ENCODE results near the gene PAK5. TPM values are rescaled to one million over a fixed set of nuclear protein-coding genes. Genes with fewer than 3 reads are reported as not detected.

The PAK5 gene
- total RNA-seq, 1 experiment from 2014 or later = not detected

GRCh38 chr20:9509246-9509645 is 329.6 kb downstream of the PAK5 start:
- no peaks in the 10 kb centered on the region for H3K9me2 ChIP-seq (ENCODE audit: insufficient read depth)
- ChIA-PET POLR2A (ENCODE audit: unreplicated experiment) (no interaction called here), CTCF (interaction anchor here (0.6 kb wide), 1 partner anchor 579 kb away, joined by 5 read pairs; no protein-coding TSS in a partner anchor)
- H3F3A ChIP-seq (ENCODE audit: insufficient read depth, low read depth) = no peaks in the 10 kb centered on the region
- H3K4me1 ChIP-seq (replicated peaks; ENCODE audit: insufficient read depth) = no peaks in the 10 kb centered on the region
- TF ChIP-seq CTCF (conservative IDR thresholded peaks at IDR 0.05) (no peak), EZH2 (IDR thresholded peaks at IDR 0.05; ENCODE audit: low read depth) (no peak)
- H3K9me3 ChIP-seq (ENCODE audit: insufficient read depth, low read depth) = no peaks in the 10 kb centered on the region
- no peak overlapping the region for H2AFZ ChIP-seq
- H3K27ac ChIP-seq = no peak overlapping the region
- no TSS peak for BruUV-seq (replicated peaks)
- peaks cover 76% of the 10 kb centered on the region for H3K27me3 ChIP-seq (ENCODE audit: insufficient read depth, low read depth)
- H4K20me1 ChIP-seq (ENCODE audit: insufficient read depth) = no peaks in the 10 kb centered on the region
- intact Hi-C loops (cut with micrococcal nuclease; ENCODE audit: unreplicated experiment) = no loop called here
- DNase-seq = no peak
- no peak overlapping the region for H3K4me3 ChIP-seq
- H3K79me2 ChIP-seq (ENCODE audit: low read depth) = no peaks in the 10 kb centered on the region
- no peaks in the 10 kb centered on the region for H3K36me3 ChIP-seq (ENCODE audit: low read depth)
- H3K4me2 ChIP-seq = no peak overlapping the region

GRCh38 chr20:9508696-9509178 is 330.1 kb downstream of the PAK5 start:
- no peak overlapping the region for H3K4me3 ChIP-seq
- H3K36me3 ChIP-seq (ENCODE audit: low read depth) = no peaks in the 10 kb centered on the region
- BruUV-seq (replicated peaks) = no TSS peak
- intact Hi-C loops (cut with micrococcal nuclease; ENCODE audit: unreplicated experiment) = no loop called here
- no peak overlapping the region for H3K4me2 ChIP-seq
- no peaks in the 10 kb centered on the region for H3K79me2 ChIP-seq (ENCODE audit: low read depth)
- H3K9me2 ChIP-seq (ENCODE audit: insufficient read depth) = no peaks in the 10 kb centered on the region
- ChIA-PET CTCF (interaction anchor here (0.6 kb wide), 1 partner anchor 579 kb away, joined by 5 read pairs; no protein-coding TSS in a partner anchor), POLR2A (ENCODE audit: unreplicated experiment) (no interaction called here)
- H3K27me3 ChIP-seq (ENCODE audit: insufficient read depth, low read depth) = peaks cover 76% of the 10 kb centered on the region
- H3K4me1 ChIP-seq (replicated peaks; ENCODE audit: insufficient read depth) = no peaks in the 10 kb centered on the region
- H3F3A ChIP-seq (ENCODE audit: insufficient read depth, low read depth) = no peaks in the 10 kb centered on the region
- TF ChIP-seq EZH2 (IDR thresholded peaks at IDR 0.05; ENCODE audit: low read depth) (no peak), CTCF (conservative IDR thresholded peaks at IDR 0.05) (no peak)
- no peaks in the 10 kb centered on the region for H3K9me3 ChIP-seq (ENCODE audit: insufficient read depth, low read depth)
- H2AFZ ChIP-seq = no peak overlapping the region
- H3K27ac ChIP-seq = no peak overlapping the region
- no peak for DNase-seq
- H4K20me1 ChIP-seq (ENCODE audit: insufficient read depth) = no peaks in the 10 kb centered on the region

GRCh38 chr20:9508240-9508661 is 330.6 kb downstream of the PAK5 start:
- DNase-seq = no peak
- H3K4me3 ChIP-seq = no peak overlapping the region
- ChIA-PET POLR2A (ENCODE audit: unreplicated experiment) (no interaction called here), CTCF (no interaction called here)
- no TSS peak for BruUV-seq (replicated peaks)
- no peaks in the 10 kb centered on the region for H4K20me1 ChIP-seq (ENCODE audit: insufficient read depth)
- peaks cover 76% of the 10 kb centered on the region for H3K27me3 ChIP-seq (ENCODE audit: insufficient read depth, low read depth)
- H2AFZ ChIP-seq = no peak overlapping the region
- TF ChIP-seq CTCF (conservative IDR thresholded peaks at IDR 0.05) (no peak), EZH2 (IDR thresholded peaks at IDR 0.05; ENCODE audit: low read depth) (no peak)
- H3K9me2 ChIP-seq (ENCODE audit: insufficient read depth) = no peaks in the 10 kb centered on the region
- no peaks in the 10 kb centered on the region for H3K9me3 ChIP-seq (ENCODE audit: insufficient read depth, low read depth)
- H3K4me1 ChIP-seq (replicated peaks; ENCODE audit: insufficient read depth) = no peaks in the 10 kb centered on the region
- no peaks in the 10 kb centered on the region for H3K79me2 ChIP-seq (ENCODE audit: low read depth)
- no peaks in the 10 kb centered on the region for H3F3A ChIP-seq (ENCODE audit: insufficient read depth, low read depth)
- intact Hi-C loops (cut with micrococcal nuclease; ENCODE audit: unreplicated experiment) = no loop called here
- no peak overlapping the region for H3K4me2 ChIP-seq
- H3K27ac ChIP-seq = no peak overlapping the region
- H3K36me3 ChIP-seq (ENCODE audit: low read depth) = no peaks in the 10 kb centered on the region

Data from PC-9 (cell line).